ENCODE results near the gene GIT1.

GRCh38 chr17:29567554-29568330 lies 21.7 kb downstream of the GIT1 start:
- TF ChIP-seq CTCF (IDR thresholded peaks at IDR 0.05) (peak; percentile 34), ZFX (IDR thresholded peaks at IDR 0.05; ENCODE audit: borderline replicate concordance) (no peak)

All from 22Rv1 (cell line).